ENCODE results near the gene CILP2. TPM values are rescaled to one million over a fixed set of nuclear protein-coding genes. Genes with fewer than 3 reads are reported as not detected.

CILP2 gene
- total and polyA plus RNA-seq, 4 donors = 0.08 to 0.42 (median 0.09) TPM; not detected in 1

GRCh38 chr19:19523177-19523576 lies 14.9 kb upstream of the CILP2 start:
- no peak for DNase-seq (ENCODE audit: low spot score)
- Histone ChIP-seq H3K36me3 (ENCODE audit: control insufficient read depth in 4 of 4, insufficient read depth in 3 of 4, low read depth in 1 of 4, low read length in 3 of 4) (peaks cover 2 to 9% (median 6%) of the 10 kb centered on the region in 4 donors), H3K4me1 (ENCODE audit: control insufficient read depth in 4 of 4, insufficient read depth in 4 of 4, low read length in 3 of 4) (no peaks in the 10 kb centered on the region), H3K9me3 (ENCODE audit: control insufficient read depth in 4 of 4, low read length in 3 of 4) (no peaks in the 10 kb centered on the region), H3K4me3 (ENCODE audit: low read depth in 1 of 3, low read length in 3 of 3) (no peak overlapping the region), H3K9ac (ENCODE audit: low read depth in 1 of 2, low read length in 2 of 2) (no peak overlapping the region), H3K27ac (ENCODE audit: low read depth in 1 of 2, low read length in 2 of 2) (no peak overlapping the region), H3K27me3 (ENCODE audit: control insufficient read depth in 4 of 4, insufficient read depth in 4 of 4, low read length in 3 of 4) (no peaks in the 10 kb centered on the region)
- TF ChIP-seq NR2F2 (IDR thresholded peaks at IDR 0.05) = no peak
- TF ChIP-seq REST (IDR thresholded peaks at IDR 0.05) = no peak
- no peak for TF ChIP-seq RAD21 (IDR thresholded peaks at IDR 0.05)
- TF ChIP-seq GABPA (IDR thresholded peaks at IDR 0.05 in 1 of 2, conservative IDR thresholded peaks at IDR 0.05 in 1 of 2) = no peak
- TF ChIP-seq RXRA (IDR thresholded peaks at IDR 0.05) = no peak
- TF ChIP-seq CTCF (IDR thresholded peaks at IDR 0.05; ENCODE audit: low read depth, low read length, missing input control) = no peak
- TF ChIP-seq EGR1 (IDR thresholded peaks at IDR 0.05; ENCODE audit: low read depth in 2 of 2) = no peak
- no peak for TF ChIP-seq ZBTB33 (IDR thresholded peaks at IDR 0.05)
- TF ChIP-seq JUND (IDR thresholded peaks at IDR 0.05) = no peak
- TF ChIP-seq FOXA1 (IDR thresholded peaks at IDR 0.05) = no peak
- TF ChIP-seq, protein P1, sequence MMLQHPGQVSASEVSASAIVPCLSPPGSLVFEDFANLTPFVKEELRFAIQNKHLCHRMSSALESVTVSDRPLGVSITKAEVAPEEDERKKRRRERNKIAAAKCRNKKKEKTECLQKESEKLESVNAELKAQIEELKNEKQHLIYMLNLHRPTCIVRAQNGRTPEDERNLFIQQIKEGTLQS (IDR thresholded peaks at IDR 0.05) = no peak
- TF ChIP-seq TAF1 (conservative IDR thresholded peaks at IDR 0.05) = no peak
- WGBS = 95% methylated on average over 3 of the region's 3 CpGs

GRCh38 chr19:19524053-19524452 lies 14.0 kb upstream of the CILP2 start:
- Histone ChIP-seq H3K27me3 (ENCODE audit: control insufficient read depth in 4 of 4, insufficient read depth in 4 of 4, low read length in 3 of 4) (no peaks in the 10 kb centered on the region), H3K27ac (ENCODE audit: low read depth in 1 of 2, low read length in 2 of 2) (no peak overlapping the region), H3K9ac (ENCODE audit: low read depth in 1 of 2, low read length in 2 of 2) (no peak overlapping the region), H3K4me3 (ENCODE audit: low read depth in 1 of 3, low read length in 3 of 3) (no peak overlapping the region), H3K9me3 (ENCODE audit: control insufficient read depth in 4 of 4, low read length in 3 of 4) (no peaks in the 10 kb centered on the region), H3K4me1 (ENCODE audit: control insufficient read depth in 4 of 4, insufficient read depth in 4 of 4, low read length in 3 of 4) (no peaks in the 10 kb centered on the region), H3K36me3 (ENCODE audit: control insufficient read depth in 4 of 4, insufficient read depth in 3 of 4, low read depth in 1 of 4, low read length in 3 of 4) (peaks cover 2 to 9% (median 6%) of the 10 kb centered on the region in 4 donors)
- 87% methylated on average over 7 of the region's 7 CpGs for WGBS
- TF ChIP-seq MAX (IDR thresholded peaks at IDR 0.05) = no peak
- TF ChIP-seq SP1 (IDR thresholded peaks at IDR 0.05) = no peak
- TF ChIP-seq GABPA (IDR thresholded peaks at IDR 0.05 in 1 of 2, conservative IDR thresholded peaks at IDR 0.05 in 1 of 2) = no peak
- no peak for TF ChIP-seq JUND (IDR thresholded peaks at IDR 0.05)
- TF ChIP-seq TAF1 (conservative IDR thresholded peaks at IDR 0.05) = no peak
- no peak for TF ChIP-seq REST (IDR thresholded peaks at IDR 0.05)
- no peak for TF ChIP-seq FOXA1 (IDR thresholded peaks at IDR 0.05)
- DNase-seq (ENCODE audit: low spot score) = no peak

Data from liver (tissue), 9 donors.